Lung (tissue), 12 donors: Measurements from ENCODE around the gene SPNS2. TPM values are rescaled to one million over a fixed set of nuclear protein-coding genes. Genes with fewer than 3 reads are reported as not detected.

Source experiments
- ATAC-seq: fragments of 200-7000 bp; cut with Tn5 transposase; one replicate; pipeline ENCODE4 v1.9.1; 2020; ENCODE audit warnings: moderate number of reproducible peaks; ENCODE audit not compliant: insufficient read depth, low FRiP score
- DNase-seq, 3 donors: peaks; one replicate each; pipeline ENCODE4 v3.0.0-alpha.2; 2013 to 2017
- H3K27ac ChIP-seq, 2 donors: one replicate each; pipeline ENCODE4 v1.5.1; 2013; ENCODE audit warnings: mild to moderate bottlenecking in 2 of 2, moderate library complexity in 2 of 2, control low read depth in 1 of 2, inconsistent platforms in 1 of 2, low read depth in 1 of 2, low read length in 1 of 2
- H3K27me3 ChIP-seq, 3 donors: one replicate each; pipeline ENCODE4 v1.5.1; 2013; ENCODE audit warnings: low read length in 2 of 3; ENCODE audit not compliant: control insufficient read depth in 3 of 3, insufficient read depth in 3 of 3
- H3K36me3 ChIP-seq, 4 donors: one replicate each; pipeline ENCODE4 v1.5.1; 2013; ENCODE audit warnings: low read length in 4 of 4, mild to moderate bottlenecking in 1 of 4, moderate library complexity in 1 of 4; ENCODE audit not compliant: control insufficient read depth in 4 of 4, insufficient read depth in 4 of 4
- H3K4me1 ChIP-seq, 5 donors: one replicate each; pipeline ENCODE4 v1.5.1; 2013; ENCODE audit warnings: low read length in 5 of 5, mild to moderate bottlenecking in 2 of 5, moderate library complexity in 1 of 5; ENCODE audit not compliant: control insufficient read depth in 5 of 5, insufficient read depth in 5 of 5
- H3K4me3 ChIP-seq: one replicate; pipeline ENCODE4 v1.5.1; 2013; ENCODE audit warnings: mild to moderate bottlenecking, control low read depth, moderate library complexity
- H3K9ac ChIP-seq, 2 donors: one replicate each; pipeline ENCODE4 v1.5.1; 2013; ENCODE audit warnings: low read length in 2 of 2, control low read depth in 1 of 2; ENCODE audit not compliant: insufficient read depth in 1 of 2
- H3K9me3 ChIP-seq, 4 donors: one replicate each; pipeline ENCODE4 v1.5.1; 2013; ENCODE audit warnings: low read length in 3 of 4, mild to moderate bottlenecking in 1 of 4, moderate library complexity in 1 of 4; ENCODE audit not compliant: control insufficient read depth in 4 of 4, insufficient read depth in 3 of 4
- WGBS, 2 donors: extraction: QIAGEN DNeasy Blood & Tissue Kit; methylation state at CpG; one replicate each; pipeline ENCODE4 v1.1.7; 2013; 5-methylcytosine and 5-hydroxymethylcytosine counted together
- polyA plus RNA-seq, 2 donors: library from polyadenylated mRNA; stranded (reverse); fragments of 200-250 nt; gene quantifications; one replicate each; pipeline ENCODE4 v1.2.1, GENCODE V29; 2013
- total RNA-seq, 2 donors: library from RNA; depleted of rRNA in 1 of 2; stranded (reverse); fragments of >200 nt in 1 of 2; gene quantifications; one replicate each; pipeline ENCODE4 v1.2.1, GENCODE V29; 2014 to 2021
- TF ChIP-seq, protein P1 (sequence below): IDR thresholded peaks from 2 replicates; pipeline ENCODE4 v1.5.1; 2012; ENCODE audit warnings: mild to moderate bottlenecking; ENCODE audit errors: control extremely low read depth, extremely low read depth
- donor health status: control.
- donor health status: control.
- donor health status: Bipolar disorder and iron deficiency.
- donor health status: healthy.
- donor health status: DM: yes; HTN: yes; CAD: no.

SPNS2 gene
- total and polyA plus RNA-seq, 4 donors: 26.8 to 60.1 (median 42.5) TPM

- H3K27ac ChIP-seq: peak overlapping the region; percentile 30 to 40
- peaks cover 0 to 16% (median 0%) of the 10 kb centered on the region in 5 donors for H3K4me1 ChIP-seq
- peaks cover 8 to 84% (median 16%) of the 10 kb centered on the region in 4 donors for H3K36me3 ChIP-seq
- no peak for ATAC-seq
- TF ChIP-seq, protein P1, sequence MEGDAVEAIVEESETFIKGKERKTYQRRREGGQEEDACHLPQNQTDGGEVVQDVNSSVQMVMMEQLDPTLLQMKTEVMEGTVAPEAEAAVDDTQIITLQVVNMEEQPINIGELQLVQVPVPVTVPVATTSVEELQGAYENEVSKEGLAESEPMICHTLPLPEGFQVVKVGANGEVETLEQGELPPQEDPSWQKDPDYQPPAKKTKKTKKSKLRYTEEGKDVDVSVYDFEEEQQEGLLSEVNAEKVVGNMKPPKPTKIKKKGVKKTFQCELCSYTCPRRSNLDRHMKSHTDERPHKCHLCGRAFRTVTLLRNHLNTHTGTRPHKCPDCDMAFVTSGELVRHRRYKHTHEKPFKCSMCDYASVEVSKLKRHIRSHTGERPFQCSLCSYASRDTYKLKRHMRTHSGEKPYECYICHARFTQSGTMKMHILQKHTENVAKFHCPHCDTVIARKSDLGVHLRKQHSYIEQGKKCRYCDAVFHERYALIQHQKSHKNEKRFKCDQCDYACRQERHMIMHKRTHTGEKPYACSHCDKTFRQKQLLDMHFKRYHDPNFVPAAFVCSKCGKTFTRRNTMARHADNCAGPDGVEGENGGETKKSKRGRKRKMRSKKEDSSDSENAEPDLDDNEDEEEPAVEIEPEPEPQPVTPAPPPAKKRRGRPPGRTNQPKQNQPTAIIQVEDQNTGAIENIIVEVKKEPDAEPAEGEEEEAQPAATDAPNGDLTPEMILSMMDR: no peak
- DNase-seq: no peak
- no peaks in the 10 kb centered on the region for H3K27me3 ChIP-seq
- WGBS, 2 donors: 49 to 58% methylated on average over 15 of the region's 15 CpGs
- H3K4me3 ChIP-seq: no peak overlapping the region
- no peaks in the 10 kb centered on the region for H3K9me3 ChIP-seq
- no peak overlapping the region for H3K9ac ChIP-seq
Measured at GRCh38 chr17:4540687-4541327, 42.1 kb downstream of the SPNS2 start.

DNA sequence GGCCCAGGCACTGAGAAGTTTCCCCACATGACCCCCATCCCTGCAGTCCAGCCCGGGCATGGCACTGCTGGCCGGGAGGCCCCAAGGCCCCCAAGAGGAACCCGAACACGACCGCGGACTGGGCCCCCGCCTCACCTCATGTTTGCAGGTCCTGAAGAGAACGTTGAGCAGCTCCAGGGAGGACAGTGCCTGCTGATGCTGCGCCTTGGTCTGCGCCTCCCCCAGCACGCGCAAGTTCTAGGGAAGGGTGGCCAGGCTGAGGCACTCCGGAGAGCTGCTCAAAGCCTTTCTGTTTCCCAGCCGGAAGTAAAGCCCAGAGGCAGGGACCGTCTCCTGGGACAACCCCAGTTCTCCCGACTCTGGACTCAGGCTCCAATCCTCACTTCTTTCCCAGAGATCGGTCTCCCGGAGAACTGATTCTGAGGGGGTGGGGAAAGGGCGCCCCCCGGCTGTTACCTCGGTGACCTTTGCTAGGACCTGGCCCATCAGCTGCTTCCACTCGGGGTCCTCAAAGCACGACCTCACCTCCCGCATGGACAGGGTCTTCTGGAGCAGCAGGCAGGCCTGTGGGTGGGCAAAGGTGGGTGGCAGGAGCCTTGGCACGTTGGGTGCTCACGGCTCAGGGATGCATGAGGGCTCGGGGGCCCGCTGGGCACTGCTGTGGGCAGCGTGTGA lies 42.8 kb downstream of the SPNS2 start:
- ATAC-seq: no peak
- Histone ChIP-seq H3K27me3 (no peaks in the 10 kb centered on the region), H3K9ac (no peak overlapping the region), H3K27ac (peak overlapping the region in 1 of 2 donors; percentile 62), H3K4me1 (peaks cover 0 to 13% (median 0%) of the 10 kb centered on the region in 5 donors), H3K9me3 (no peaks in the 10 kb centered on the region), H3K4me3 (no peak overlapping the region), H3K36me3 (peaks cover 8 to 89% (median 18%) of the 10 kb centered on the region in 4 donors)
- WGBS, 2 donors: 71 to 79% methylated on average over 29 of the region's 29 CpGs
- TF ChIP-seq, protein P1: no peak
- no peak for DNase-seq

GRCh38 chr17:4542003-4542725 lies 43.5 kb downstream of the SPNS2 start:
- no peaks in the 10 kb centered on the region for H3K9me3 ChIP-seq
- 91 to 92% methylated on average over 14 of the region's 14 CpGs for WGBS, 2 donors
- ATAC-seq (no peak), DNase-seq (no peak)
- no peak overlapping the region for H3K9ac ChIP-seq
- H3K4me1 ChIP-seq: peaks cover 0 to 9% (median 0%) of the 10 kb centered on the region in 5 donors
- TF ChIP-seq, protein P1: no peak
- no peak overlapping the region for H3K4me3 ChIP-seq
- H3K36me3 ChIP-seq: peaks cover 8 to 91% (median 20%) of the 10 kb centered on the region in 4 donors
- H3K27ac ChIP-seq: peak overlapping the region in 1 of 2 donors; percentile 17
- no peaks in the 10 kb centered on the region for H3K27me3 ChIP-seq
